ENCODE data around the gene CTNNB1. TPM values are rescaled to one million over a fixed set of nuclear protein-coding genes. Genes with fewer than 3 reads are reported as not detected.

Gene CTNNB1
- total RNA-seq, 2 donors from 2014 or later: 420 to 534 TPM

DNA sequence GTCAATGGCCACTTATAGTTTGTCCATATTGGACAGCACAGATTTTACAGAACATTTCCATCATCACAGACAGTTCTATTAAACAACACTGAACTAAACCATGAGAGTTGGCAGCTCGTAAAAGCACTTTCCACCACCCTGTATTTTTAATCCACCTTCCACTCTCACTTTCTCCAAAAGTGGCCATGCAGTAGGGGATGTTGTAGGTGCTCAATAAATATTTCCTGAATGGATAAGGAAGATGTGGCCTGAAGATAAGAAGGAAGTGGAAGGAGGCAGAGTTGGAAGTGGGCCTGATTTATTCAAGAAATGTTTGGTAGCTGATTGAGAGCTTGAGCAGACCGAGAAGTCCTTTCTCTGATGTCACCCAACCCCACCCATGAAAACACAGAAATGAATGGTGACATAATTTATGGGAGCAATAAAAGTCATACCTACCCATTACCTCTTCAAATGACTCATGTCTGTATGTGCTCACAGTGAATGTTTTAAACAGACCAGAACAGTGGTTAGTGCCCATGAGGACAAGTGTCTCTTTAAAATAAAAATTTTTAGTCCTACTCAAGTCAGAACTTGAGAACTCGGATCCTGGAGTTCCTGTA is 39.6 kb upstream of the CTNNB1 start:
- Mint-ChIP-seq H3K27me3 (ENCODE audit: insufficient read depth) (peaks cover 1% of the 10 kb centered on the region), H3K9me3 (no peaks in the 10 kb centered on the region), H3K4me1 (peaks cover 34% of the 10 kb centered on the region), H3K4me3 (no peak overlapping the region), H3K36me3 (ENCODE audit: low read depth) (no peaks in the 10 kb centered on the region), H3K27ac (no peak overlapping the region)
- H3K27me3 ChIP-seq (ENCODE audit: control insufficient read depth, insufficient read depth, low read length, poor library complexity, severe bottlenecking): no peaks in the 10 kb centered on the region
- H3K9me3 ChIP-seq (ENCODE audit: control insufficient read depth, low read length): no peaks in the 10 kb centered on the region
- 87 to 88% methylated on average over 1 to 3 of the region's 3 CpGs for WGBS, 2 experiments (ENCODE audit: insufficient coverage in 1 of 2, insufficient read length in 1 of 2)
- no peak for DNase-seq
- H3K4me1 ChIP-seq (ENCODE audit: control insufficient read depth, insufficient read depth, low read length): peaks cover 11% of the 10 kb centered on the region
- H3K27ac ChIP-seq (ENCODE audit: low read depth, low read length): no peak overlapping the region
- H3K9ac ChIP-seq (ENCODE audit: extremely low read depth, low read length, poor library complexity, severe bottlenecking): no peak overlapping the region
- TF ChIP-seq, protein P1, sequence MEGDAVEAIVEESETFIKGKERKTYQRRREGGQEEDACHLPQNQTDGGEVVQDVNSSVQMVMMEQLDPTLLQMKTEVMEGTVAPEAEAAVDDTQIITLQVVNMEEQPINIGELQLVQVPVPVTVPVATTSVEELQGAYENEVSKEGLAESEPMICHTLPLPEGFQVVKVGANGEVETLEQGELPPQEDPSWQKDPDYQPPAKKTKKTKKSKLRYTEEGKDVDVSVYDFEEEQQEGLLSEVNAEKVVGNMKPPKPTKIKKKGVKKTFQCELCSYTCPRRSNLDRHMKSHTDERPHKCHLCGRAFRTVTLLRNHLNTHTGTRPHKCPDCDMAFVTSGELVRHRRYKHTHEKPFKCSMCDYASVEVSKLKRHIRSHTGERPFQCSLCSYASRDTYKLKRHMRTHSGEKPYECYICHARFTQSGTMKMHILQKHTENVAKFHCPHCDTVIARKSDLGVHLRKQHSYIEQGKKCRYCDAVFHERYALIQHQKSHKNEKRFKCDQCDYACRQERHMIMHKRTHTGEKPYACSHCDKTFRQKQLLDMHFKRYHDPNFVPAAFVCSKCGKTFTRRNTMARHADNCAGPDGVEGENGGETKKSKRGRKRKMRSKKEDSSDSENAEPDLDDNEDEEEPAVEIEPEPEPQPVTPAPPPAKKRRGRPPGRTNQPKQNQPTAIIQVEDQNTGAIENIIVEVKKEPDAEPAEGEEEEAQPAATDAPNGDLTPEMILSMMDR (conservative IDR thresholded peaks at IDR 0.05): no peak
- no peaks in the 10 kb centered on the region for H3K36me3 ChIP-seq (ENCODE audit: control insufficient read depth, insufficient read depth, low read length)
- no peak overlapping the region for H3K4me3 ChIP-seq (ENCODE audit: low read length)

DNA sequence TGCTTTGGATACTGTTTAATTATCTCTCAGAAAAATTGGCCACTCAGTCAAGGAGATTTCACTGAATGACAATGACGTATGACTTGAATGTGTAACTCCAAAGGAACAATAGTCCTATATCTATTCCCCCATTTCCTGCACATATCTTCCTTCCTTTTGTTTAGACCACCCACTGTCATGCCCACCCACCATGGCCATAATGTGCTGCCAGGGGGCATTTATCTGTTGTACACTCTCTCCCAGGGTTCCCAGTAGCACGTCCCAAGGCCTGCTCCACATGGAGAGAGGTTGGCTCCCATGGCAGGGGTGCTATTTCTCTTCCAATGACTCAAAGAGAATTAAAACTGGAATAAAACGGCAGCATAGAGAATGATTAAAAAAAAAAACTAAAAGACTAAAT is 36.8 kb upstream of the CTNNB1 start:
- Mint-ChIP-seq H3K4me3 (no peak overlapping the region), H3K27ac (no peak overlapping the region), H3K4me1 (peaks cover 29% of the 10 kb centered on the region), H3K9me3 (no peaks in the 10 kb centered on the region), H3K27me3 (ENCODE audit: insufficient read depth) (peaks cover 4% of the 10 kb centered on the region), H3K36me3 (ENCODE audit: low read depth) (no peaks in the 10 kb centered on the region)
- TF ChIP-seq, protein P1 (conservative IDR thresholded peaks at IDR 0.05): no peak
- H3K9me3 ChIP-seq (ENCODE audit: control insufficient read depth, low read length): no peaks in the 10 kb centered on the region
- no peak overlapping the region for H3K4me3 ChIP-seq (ENCODE audit: low read length)
- no peaks in the 10 kb centered on the region for H3K36me3 ChIP-seq (ENCODE audit: control insufficient read depth, insufficient read depth, low read length)
- H3K9ac ChIP-seq (ENCODE audit: extremely low read depth, low read length, poor library complexity, severe bottlenecking): no peak overlapping the region
- 93 to 100% methylated on average over 2 to 3 of the region's 3 CpGs for WGBS, 2 experiments (ENCODE audit: insufficient coverage in 1 of 2, insufficient read length in 1 of 2)
- DNase-seq: no peak
- peaks cover 11% of the 10 kb centered on the region for H3K4me1 ChIP-seq (ENCODE audit: control insufficient read depth, insufficient read depth, low read length)
- H3K27ac ChIP-seq (ENCODE audit: low read depth, low read length): no peak overlapping the region
- no peaks in the 10 kb centered on the region for H3K27me3 ChIP-seq (ENCODE audit: control insufficient read depth, insufficient read depth, low read length, poor library complexity, severe bottlenecking)

DNA sequence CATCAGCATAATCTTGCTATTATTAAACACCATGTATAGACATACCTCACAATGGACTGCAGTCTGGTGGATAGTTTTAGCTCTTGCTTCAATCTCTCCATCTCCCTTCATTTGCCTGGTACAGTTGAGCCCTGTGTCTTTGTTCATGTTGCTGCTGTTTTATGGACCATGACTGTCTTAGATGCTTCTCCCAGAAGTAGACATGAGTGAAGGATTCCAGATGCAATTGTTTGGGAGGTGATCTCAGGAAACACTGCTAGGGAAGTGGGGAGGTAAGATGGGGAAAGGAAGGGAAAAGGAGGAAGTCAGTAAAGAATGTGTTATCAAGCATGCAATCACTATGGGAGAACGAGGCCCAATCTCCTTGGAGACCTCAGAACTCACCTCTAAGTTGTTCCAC is 36.3 kb upstream of the CTNNB1 start:
- H3K4me3 Mint-ChIP-seq: no peak overlapping the region
- H3K4me1 ChIP-seq (ENCODE audit: control insufficient read depth, insufficient read depth, low read length): peaks cover 11% of the 10 kb centered on the region
- WGBS, 2 experiments (ENCODE audit: insufficient coverage in 1 of 2, insufficient read length in 1 of 2): 80 to 96% methylated on average over 1 of the region's 1 CpG
- H3K27ac ChIP-seq (ENCODE audit: low read depth, low read length): no peak overlapping the region
- H3K9ac ChIP-seq (ENCODE audit: extremely low read depth, low read length, poor library complexity, severe bottlenecking): no peak overlapping the region
- H3K9me3 ChIP-seq (ENCODE audit: control insufficient read depth, low read length): no peaks in the 10 kb centered on the region
- peaks cover 4% of the 10 kb centered on the region for H3K27me3 Mint-ChIP-seq (ENCODE audit: insufficient read depth)
- TF ChIP-seq, protein P1 (conservative IDR thresholded peaks at IDR 0.05): no peak
- peak; percentile 15 for DNase-seq
- H3K36me3 ChIP-seq (ENCODE audit: control insufficient read depth, insufficient read depth, low read length): no peaks in the 10 kb centered on the region
- no peak overlapping the region for H3K4me3 ChIP-seq (ENCODE audit: low read length)
- no peaks in the 10 kb centered on the region for H3K9me3 Mint-ChIP-seq
- H3K4me1 Mint-ChIP-seq: peaks cover 29% of the 10 kb centered on the region
- no peaks in the 10 kb centered on the region for H3K36me3 Mint-ChIP-seq (ENCODE audit: low read depth)
- no peak overlapping the region for H3K27ac Mint-ChIP-seq
- no peaks in the 10 kb centered on the region for H3K27me3 ChIP-seq (ENCODE audit: control insufficient read depth, insufficient read depth, low read length, poor library complexity, severe bottlenecking)

Measured in endodermal cell (in vitro differentiated cells).